Inferior parietal cortex (tissue), 1 donor: ENCODE data around the gene PKDREJ.
A peak's percentile ranks its signal among the peaks of the same experiment; 100 is the strongest.
"Not testable (repeated sequence)": the region's sequence is repeated elsewhere in the genome, so short reads cannot be mapped to it uniquely, and the experiment has no call there.

ENCODE experiments used
- DNase-seq: peaks from one replicate; pipeline ENCODE4 v3.0.0-alpha.2; 2016; ENCODE audit errors: extremely low spot score

Gene PKDREJ, protein sequence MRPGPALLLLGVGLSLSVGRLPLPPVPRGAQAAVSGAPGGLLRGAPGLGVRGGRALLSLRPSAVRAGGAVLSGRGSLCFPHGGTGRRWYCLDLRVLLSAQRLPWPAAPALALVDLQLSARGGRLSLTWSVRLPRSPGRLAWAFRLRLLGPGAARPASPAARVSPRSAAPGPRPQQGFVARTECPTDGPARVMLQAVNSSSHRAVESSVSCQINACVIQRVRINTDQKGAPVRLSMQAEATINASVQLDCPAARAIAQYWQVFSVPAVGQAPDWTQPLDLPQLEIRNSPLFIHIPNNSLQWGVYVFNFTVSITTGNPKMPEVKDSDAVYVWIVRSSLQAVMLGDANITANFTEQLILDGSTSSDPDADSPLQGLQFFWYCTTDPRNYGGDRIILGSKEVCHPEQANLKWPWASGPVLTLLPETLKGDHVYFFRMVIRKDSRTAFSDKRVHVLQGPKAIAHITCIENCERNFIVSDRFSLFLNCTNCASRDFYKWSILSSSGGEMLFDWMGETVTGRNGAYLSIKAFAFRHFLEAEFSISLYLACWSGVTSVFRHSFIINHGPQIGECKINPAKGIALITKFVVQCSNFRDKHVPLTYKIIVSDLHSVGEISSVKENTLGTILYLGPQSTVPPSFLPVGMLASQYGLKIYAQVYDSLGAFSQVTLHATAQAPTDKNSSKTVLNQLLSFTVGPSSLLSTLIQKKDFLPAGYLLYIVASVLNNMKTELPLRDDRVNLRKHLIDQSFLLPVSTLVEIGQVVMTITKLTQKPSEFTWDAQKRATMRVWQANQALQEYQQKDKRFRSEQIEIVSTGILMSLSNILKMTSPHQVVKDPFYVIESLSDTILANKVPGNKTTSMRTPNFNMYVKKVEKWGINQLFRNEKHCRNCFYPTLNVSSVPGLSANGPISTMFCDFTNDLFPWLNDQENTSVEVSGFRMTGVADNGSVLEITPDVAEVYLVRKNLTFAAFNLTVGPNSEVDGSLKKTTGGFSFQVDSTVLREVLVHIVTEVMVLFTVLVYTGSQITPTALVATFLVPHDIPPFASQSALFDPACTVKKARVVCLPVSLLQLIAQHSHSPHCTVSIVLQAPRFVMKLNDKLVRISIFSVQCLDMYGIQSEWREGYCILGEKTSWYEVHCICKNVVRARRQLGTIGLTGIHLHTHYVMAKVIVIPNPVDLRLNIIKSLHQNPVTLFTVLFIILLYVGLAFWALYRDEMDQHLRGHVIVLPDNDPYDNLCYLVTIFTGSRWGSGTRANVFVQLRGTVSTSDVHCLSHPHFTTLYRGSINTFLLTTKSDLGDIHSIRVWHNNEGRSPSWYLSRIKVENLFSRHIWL (N-terminal part only)

DNA sequence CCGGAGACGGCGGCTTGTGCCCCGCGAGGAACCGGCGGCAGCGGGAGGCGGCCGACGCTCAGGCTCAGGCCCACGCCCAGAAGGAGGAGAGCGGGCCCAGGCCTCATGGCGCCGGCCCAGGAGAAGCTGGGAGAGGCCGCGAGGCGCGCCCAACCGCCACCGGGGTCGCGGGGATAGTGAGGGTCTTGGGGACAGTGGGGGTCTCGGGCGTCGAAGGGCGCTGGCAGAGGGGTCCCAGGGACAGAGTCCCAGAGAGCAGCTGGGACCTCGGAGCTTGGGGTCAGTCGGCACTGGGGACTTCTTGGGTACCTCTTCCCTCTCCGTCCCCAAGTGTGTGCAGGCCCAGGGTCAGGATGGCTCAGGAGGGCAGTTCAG, at the start of gene PKDREJ:
Gene PKDREJ, minus strand, starts transcription at position 128 of the 375 bp plus-strand sequence. Its CDS starts 21 bp downstream, at position 107.
- no peak for DNase-seq

DNA sequence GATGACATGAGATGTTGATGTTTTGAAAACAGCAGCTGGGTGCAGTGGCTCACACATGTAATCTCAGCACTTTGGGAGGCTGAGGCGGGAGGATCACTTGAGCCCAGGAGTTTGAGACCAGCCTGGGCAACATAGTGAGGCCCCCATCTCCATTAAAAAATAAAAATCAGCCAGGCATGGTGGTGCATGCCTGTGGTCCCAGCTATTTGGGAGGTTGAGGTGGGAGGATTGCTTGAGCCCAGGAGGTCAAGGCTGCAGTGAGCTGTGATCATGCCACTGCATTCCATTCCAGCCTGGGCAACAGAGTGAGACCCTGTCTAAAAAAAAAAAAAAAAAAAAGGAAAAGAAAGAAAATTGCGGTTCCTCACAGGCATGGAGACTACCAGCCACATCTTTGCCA, 49.7 kb upstream of the PKDREJ start:
- not testable (repeated sequence) for DNase-seq

DNA sequence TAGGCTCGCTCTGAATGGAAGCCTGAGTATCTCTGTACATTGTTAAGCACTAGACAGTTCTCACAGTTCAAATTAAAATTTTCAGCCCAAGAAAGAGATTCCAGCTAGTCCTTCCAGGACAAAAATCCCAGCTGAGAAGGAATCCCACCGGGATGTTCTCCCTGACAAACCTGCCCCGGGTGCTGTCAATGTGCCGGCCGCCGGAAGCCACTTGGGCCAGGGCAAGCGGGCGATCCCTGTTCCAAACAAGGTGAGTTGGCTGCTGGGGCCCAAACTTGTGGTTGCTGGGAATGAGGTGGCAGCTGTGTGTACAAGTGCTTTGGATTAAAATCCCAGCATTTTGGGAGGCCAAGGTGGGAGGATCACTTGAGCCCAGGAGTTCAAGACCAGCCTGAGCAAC, 48.9 kb upstream of the PKDREJ start:
- no peak for DNase-seq

DNA sequence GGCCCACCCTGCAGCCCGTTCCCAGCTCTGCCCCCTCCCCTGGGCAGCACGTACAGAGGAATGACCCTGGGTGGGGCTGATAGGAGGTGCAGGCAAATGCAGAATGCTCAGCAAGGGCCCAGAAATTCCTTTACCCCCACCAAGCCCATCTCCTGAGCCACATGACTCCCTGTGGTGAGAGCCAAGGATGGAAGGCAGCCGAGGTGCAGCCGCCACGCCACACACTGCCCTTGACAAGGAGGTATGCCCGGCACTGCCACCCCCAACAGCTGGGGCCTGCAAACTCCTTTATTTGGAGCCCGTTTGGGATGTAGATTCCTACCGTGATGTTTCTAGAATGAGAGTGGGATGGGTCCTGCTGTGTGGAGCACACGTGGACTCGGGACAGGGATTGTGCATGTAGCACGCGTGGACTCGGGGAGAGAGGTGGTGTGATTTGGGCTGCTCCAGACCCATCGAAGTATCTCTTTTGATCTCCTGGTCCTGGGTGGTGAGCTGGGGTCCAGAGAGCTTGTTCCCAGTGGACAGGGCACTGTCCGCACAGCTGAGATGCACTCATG, 46.5 kb upstream of the PKDREJ start:
- no peak for DNase-seq

DNA sequence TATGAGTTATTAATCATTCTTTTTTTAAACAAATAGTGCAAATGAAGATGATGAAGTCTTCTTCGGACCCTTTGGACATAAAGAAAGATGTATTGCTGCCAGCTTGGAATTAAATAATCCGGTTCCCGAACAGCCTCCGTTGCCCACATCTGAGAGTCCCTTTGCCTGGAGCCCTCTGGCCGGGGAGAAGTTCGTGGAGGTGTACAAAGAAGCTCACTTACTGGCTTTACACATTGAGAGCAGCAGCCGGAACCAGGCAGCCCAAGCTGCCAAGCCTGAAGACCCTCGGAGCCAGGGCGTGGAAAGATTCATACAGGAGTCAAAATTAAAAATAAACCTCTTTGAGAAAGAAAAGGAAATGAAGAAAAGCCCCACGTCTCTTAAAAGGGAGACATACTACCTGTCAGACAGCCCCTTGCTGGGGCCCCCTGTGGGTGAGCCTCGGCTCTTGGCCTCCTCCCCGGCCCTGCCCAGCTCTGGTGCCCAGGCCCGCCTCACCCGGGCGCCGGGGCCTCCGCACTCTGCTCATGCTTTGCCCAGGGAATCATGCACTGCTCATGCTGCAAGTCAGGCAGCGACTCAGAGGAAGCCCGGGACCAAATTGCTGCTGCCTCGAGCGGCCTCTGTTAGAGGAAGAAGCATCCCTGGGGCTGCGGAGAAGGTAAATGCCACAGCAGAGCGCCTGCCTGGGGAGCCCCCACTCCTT, 45.3 kb upstream of the PKDREJ start:
- DNase-seq, result no peak

DNA sequence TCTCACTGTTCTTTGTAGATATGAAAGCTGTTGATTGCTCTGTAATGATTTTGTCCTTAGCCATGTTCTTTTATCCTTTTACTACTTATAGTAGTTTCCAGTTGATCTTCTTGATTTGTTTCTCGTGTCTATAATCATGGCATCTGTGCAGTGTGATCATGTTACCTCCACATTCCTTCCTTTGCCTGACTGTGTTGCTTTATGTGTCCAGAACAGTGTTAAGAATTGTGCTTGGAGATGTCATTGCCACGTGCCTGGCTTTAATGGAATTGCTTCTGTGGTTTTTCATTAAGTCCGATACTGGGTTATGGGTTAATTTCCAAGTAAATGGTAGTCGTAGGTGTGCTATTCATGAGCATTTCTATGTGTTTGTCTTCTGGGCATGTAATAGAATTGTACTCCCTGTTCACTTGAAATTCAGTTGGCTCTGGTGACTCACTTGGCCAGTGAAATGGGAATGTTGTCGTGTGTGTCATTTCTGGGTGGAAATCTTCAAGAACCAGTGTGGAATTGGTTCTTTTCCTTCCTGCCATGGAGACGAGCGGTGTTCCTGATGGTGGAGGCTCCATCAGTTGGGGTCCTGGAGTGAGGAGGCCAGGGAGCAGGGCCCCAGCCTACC, 40.3 kb upstream of the PKDREJ start:
- DNase-seq, result no peak

DNA sequence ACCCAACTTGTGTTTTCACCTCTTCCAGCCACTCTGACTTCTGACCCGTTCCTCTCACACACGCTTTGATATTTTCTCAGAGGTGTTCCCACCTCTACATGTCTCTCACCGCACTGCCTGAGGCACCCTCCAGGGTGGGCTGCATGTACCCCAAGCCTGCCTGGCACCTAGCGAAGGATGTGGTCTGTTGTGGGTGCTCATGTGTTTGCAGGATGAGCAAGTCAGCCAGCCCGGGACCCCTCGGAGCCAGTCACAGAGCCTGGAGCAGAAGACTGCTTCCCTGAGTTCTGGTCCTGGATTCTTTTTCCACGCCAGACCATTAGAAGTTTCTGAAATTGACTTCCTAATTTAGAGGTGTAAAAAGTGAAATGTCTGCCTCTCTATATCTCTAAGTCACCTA, 37.3 kb upstream of the PKDREJ start:
- DNase-seq, result no peak

DNA sequence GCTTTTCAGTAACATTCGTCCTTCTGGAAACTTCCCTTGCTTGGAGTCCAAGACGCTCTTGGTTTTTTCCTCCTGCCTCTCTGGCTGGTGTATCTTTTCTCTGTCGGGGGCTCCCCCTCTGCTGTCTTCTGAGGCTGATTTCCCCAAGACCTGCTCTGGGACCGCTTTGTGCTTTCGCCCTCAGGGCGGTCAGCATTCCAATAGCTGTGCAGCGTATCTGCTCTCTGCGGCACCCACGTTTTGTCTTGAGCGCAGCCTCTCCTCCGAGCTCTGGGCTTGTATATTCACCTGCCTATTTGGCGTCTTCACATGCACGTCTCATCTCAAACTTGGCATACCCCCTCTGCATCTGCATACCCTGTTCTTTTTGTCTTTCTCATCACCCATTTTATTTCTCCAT, 36.0 kb upstream of the PKDREJ start:
- DNase-seq, result no peak

DNA sequence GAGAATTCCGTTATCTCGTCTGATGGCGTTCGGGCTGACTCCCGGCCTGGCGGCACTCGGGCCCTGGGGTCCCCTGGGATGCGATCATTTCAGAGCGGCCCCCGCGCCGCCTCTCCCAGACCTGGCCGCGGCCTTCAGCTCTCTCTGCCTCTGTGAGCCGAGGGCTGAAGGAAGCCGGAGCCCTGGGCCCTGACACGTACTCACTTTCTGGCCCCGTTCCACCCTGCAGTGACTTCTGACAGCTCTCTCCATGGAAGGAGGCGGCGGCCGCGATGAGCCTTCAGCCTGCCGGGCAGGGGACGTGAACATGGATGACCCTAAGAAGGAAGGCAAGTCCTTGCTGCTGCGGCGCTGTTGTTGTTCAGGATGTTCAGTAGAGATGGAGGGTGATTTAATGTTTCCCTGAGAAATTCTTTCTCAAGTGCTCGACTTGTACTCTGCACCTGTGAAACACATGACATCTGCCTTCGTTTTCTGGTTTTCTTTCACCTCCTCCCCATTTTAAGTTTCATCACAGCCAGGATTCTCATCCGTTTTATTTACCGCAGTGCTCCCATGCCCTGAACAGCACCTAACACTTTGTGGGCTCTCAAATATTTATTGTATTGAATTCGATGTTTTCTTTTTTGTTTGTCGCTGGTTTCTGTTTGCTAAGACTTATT, 34.1 kb upstream of the PKDREJ start:
- DNase-seq, result no peak

DNA sequence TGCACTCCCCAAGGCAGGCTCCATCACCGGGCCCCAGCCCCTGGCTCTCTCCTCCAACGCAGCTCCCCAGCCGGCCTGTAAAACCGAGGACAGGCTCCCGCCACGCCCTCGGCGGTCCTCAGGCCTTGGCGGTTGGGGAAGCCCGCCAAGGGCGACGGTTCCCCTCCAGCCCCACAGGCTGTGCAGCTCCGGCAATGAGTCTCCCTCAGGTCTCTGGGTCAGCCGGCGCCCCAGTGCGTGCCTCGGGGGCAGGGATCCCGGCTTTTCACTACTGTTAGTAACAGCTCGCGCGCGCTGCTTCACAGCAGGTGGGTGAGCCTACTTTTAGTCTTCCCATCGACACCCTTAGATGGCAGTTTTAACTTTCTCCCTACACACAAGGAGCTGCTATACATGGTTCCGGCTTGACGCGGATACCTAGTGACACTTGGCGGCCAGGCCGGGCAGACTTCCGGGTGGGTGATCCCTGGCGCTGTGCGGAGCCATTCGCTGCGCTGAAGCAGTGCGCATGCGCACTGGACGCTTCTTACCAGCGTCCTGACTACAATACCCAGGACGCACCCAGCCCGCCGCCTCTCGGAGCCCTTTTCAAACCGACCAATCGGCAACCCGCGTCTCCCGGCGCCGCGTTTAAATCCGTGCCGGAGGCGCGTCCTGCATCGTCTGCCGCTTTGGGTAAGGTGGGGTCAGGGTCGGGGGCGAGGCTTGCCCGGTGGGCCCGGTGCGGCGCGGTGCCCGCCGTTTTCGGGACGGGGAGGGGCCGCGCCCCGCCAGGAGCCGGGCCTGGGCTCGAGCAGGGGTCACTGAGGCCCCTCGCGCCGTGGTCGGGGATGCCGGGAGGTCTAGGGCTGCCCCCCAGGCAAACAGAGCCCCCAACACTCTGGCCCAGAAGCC, 33.4 kb upstream of the PKDREJ start, which contains the start of gene GTSE1:
Gene GTSE1, plus strand, starts transcription at position 614 of the 894 bp plus-strand sequence. CDS start 531 bp downstream, outside the sequence.
- DNase-seq, result peak; percentile 96

DNA sequence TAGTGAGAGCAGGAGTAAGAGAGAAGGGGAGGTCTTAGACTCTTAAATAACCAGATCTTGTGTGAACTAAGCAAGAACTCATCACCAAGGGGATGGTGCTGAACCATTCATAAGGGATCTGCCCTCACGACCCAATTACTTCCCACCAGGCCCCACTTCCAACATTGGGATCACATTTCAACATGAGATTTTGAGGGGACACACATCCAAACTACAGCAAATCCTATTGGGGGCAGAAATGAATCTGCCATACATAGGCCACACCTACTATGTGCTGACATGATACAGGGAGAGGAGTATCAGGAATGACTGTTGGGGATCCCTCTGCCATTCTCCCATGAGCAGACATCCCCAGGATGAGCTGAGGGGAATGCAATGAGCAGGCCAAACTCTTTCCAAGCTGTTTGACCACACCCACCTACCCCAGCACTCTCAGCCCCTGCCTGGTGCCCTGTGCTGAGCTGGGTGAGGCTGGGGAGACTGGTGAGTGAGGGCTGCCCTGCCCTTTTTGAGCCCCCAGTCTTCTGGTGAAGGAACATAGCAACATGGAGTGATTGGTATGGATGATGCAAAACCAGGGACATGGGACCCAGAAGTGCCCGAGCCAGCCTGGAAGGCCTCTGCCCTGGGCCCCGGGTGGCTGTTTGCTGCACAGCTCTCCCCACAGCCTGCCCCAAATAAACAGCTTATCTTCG, 32.3 kb upstream of the PKDREJ start:
- DNase-seq, result no peak

DNA sequence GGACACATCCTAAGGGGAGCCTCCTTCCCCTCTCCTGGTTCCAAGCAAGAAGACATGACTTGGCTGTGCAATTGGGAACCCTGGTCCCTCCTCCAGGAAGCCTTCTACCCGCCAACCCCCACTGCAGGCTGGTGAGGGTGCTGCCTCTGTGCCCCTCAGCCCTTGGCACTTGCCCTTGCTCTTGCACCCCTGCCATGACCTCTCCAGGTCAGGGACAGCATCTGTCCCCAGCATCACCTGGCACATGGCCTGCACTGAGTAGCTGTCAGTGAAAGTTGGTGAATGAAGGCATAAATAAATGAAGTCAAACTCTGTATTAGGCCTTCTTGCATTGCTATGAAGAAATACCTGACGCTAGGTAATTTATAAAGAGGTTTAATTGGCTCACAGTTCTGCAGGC, 31.6 kb upstream of the PKDREJ start:
- DNase-seq, result no peak

DNA sequence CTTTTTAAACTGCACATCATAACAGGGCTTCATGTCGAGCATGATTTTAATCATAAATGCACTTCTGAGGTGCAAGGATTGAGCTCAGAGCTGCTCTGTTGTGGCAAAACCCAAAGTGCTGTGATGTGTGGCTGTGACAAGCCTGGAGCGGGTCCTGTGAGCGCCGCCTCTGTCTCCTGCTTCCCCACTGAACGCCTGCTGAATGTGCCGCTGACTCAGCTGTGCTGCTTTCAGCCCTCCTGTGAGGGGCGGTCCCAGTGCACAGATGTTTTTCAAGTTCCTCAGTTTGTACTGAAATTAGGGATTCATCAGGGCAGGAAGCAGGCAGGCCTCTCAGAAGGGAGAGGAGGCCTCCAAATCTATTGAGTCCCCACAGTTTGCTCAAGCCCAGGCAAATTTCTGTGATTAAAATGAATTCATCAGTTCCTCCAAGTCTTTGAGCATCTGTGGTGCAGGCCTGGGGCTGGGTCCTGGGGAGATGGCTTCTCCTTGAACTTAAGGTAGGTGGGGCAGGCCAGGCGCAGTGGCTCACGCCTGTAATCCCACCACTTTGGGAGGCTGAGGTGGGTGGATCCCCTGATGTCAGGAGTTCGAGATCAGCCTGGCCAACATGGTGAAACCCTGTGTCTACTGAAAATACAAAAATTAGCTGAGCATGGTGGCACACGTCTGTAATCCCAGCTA, 30.6 kb upstream of the PKDREJ start:
- DNase-seq, result peak; percentile 22

DNA sequence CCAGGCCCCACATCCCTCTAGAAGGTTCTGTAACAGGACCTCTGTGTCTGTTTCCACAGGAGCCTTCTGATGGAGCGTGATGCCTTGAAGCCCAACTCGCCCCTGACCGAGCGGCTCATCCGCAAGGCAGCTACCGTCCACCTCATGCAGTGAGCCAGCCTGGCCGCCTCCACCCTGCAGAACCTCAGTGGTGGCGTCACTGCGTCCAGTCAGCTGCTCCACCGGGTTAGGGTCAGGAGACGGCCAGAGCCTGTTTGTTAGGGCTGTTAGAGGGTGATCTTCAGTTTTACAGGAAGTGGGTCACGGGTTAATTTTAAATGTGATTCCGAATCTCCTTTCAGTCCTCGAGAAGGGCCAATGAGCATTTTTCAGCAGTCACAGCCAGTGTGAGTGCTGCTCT, 29.6 kb upstream of the PKDREJ start:
- DNase-seq, result no peak

DNA sequence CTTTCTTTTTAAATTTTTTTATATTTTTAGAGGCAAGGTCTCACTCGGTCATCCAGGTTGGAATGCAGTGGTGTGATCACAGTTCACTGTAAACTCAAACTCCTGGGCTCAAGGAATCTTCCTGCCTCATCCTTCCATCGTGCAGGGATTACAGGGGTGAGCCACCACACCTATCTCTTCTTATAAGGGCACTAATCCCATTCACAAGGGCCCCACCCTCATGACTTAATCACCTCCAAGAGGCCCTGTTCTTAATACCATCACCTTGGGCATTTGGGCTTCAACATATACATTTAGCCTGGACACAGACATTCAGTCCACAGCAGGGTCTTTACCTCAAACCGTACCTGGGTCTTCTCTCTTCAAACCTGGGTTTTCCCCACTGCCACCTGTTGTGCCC, 29.0 kb upstream of the PKDREJ start:
- DNase-seq, result no peak

DNA sequence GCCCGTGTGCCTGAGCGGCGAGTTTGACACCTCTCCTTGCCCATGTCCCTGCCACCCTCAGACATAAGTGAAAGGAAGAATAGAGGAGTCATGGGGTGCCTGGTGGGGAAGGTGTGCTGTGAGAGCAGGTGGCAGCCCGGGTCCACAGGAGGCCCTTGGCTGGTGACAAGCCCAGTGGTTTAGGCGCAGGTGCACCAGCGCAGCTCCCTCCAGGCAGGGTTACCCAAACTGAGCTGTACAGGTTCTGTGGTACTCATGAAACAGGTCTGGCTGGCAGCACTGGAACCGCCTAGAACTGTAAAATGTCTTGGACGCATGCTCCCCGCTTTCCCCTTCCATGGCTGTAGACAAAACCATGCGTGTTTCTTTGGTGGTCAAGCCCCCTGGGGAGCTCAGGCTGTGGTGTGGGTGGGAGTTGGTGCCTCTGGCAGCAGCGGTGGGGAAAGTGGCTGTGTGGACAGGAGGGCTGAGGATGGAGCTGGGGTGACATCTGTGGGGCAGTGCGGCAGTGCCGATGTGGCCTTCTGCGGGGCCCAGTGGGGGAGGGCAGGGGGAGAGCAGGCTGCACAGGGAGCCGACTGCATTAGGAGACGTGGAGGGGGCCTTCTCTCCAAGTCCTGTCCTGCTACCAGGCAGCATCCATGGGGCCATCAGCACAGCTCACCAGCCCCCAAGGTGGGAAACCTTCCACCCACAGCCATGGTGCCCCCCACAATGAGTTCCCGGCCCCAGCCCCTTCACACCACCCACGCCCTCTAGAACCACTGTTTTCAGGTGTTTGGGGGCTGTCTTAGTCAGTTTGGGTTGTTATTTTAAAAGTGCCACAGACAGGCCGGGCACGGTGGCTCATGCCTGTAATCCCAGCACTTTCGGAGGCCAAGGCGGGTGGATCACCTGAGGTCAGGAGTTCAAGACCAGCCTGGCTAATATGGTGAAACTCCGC, 28.0 kb upstream of the PKDREJ start:
- no peak for DNase-seq
